GM21515 (cell line): ENCODE data around the gene CFAP57.

Experiments
- ATAC-seq: cut with Tn5 transposase; IDR thresholded peaks from one replicate; pipeline ENCODE4 v1.9.1; 2021; ENCODE audit not compliant: unreplicated experiment

CFAP57 gene

DNA sequence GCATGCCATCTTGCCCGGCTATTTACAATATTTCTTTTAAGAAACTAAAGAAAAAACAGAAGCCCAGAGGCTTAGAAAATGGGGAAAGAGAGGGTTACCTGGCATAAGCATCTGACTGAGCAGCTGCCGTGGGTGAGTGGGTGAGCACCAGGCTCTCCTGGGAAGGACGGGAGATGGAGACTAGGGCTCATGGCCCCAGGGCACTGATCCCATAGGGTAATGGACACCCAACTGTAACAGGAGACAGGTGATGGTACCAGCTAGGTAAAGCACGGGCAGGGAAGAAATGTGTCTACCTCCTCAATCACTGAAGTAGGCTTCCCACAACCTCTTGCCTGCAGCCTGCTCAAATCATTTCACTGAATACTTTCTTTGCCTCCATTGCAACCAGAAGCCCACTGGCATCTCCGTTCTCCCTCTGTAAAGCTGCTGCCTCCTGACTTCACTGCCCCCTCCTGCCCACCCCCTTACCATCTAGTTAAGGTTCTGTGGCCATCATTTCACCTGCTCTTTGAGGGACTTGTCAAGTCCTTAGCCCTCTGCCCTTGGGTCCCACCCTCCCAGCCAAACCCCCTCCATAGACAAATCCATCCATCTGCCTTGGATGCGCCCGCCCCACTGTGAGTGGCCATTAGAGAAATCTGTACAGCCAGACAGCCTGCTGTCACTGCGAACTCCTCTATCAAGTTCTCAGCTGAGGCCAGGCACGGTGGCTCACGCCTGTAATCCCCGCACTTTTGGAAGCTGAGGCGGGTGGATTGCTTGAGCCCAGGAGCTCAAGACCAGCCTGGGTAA is 103.9 kb downstream of the CFAP57 start:
- ATAC-seq = no peak

DNA sequence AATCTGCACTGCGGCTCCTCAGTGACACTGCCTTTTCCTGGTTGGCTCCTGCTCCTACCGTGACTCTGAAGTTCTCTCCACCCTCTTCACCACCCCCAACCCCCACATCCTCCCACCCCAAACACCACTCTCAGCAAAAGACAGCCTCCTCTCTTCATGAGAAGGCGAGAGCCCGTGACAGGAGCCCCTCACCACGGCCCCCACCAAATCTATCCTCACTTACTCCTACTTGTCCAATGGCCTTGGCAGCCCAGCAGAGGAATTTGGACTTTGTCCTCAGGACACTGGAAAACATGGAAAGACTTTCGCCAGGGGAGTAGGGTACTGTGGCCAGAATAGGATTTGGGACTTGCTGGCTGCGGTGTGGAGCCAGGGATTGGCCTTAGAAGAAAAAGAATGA is 104.5 kb downstream of the CFAP57 start:
- no peak for ATAC-seq

- ATAC-seq = no peak
These were observed 105.2 kb downstream of the CFAP57 start for GRCh38 chr1:43277116-43277876.

DNA sequence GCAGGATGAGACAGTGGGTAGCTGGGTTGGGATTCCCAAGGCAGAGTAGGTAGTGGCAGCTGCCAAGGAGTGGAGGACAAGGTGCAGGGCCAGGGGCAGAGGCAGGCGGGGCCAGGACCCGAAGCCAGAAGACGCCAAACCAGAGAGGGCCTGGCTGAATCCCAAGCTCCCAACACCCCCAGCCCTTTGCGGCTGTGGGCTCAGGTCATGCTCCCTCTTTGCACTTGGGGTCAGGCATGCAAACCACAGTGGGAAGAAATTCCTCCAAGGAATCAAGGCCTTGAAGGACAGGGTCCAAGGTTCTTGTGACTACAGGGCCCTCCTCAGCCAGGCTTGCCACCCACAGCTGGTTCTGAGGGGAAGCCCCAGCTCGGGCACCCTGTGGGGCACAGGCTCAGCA is 107.0 kb downstream of the CFAP57 start:
- ATAC-seq = no peak

DNA sequence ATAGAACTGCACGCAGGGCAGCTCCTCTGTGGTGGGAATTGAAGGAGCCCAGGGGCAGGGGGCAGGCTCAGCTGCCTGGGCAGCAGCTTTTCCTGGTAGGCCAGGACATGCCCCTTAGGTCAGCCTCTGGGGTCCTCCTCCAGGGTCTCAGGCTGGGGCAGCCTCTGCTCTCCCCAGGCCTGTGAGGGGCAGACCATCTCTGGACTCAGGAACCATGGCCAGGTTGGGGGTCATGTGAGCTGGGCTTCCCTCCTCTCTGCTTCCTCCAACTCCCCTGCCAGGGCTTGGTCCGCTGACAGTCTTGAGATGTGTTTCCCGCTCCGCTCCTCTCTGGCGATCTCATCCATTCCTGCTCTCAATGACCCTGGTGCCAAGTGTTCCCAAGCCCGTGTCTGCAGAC is 107.5 kb downstream of the CFAP57 start:
- ATAC-seq = no peak

GRCh38 chr1:43280692-43281091 is 108.6 kb downstream of the CFAP57 start:
- no peak for ATAC-seq

DNA sequence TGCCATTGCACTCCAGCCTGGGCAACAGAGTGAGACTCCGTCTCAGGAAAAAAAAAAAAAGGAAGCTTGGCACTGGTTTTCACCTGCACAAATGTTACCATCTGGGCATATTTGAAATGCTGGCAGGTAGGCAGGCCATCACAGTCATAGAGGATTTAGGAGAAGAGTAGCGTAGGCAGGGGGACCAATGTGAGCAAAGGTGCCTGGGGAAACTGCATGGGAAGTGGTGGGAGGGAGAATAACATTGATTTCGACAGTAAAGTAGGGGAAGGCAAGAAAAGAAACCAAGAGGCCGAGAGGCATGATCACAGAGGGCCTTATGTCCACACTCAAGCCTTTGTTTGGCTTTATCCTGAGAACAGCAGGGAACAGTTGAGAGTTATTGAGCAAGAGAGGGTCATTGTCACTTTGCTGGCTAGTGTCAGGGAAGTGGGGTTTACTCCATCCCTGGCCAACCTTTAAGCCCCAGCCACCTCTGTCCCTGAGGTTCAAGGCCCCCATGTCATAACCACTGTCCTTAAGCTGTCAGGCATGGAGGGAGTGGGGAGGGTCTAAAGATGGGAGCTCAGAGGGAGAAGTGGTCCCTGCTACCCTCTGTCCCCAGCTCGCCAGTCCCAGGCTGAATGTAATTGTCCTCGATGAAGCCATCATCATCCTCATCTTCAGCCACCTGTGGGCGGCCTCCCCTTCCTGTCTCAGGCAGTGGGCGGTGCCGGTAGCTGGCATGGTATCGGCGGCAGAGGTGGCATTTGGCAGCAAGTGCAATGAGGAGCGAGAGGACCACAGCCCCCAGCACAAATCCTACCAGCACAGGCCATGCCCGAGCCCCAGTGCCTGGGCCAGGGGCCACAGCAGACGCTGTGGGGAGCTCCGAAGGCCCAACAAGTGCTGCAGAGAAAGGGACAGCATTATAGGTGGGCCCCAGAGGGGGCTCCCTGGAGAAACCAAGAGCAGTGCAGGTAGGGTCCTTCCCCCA is 110.4 kb downstream of the CFAP57 start:
- no peak for ATAC-seq

DNA sequence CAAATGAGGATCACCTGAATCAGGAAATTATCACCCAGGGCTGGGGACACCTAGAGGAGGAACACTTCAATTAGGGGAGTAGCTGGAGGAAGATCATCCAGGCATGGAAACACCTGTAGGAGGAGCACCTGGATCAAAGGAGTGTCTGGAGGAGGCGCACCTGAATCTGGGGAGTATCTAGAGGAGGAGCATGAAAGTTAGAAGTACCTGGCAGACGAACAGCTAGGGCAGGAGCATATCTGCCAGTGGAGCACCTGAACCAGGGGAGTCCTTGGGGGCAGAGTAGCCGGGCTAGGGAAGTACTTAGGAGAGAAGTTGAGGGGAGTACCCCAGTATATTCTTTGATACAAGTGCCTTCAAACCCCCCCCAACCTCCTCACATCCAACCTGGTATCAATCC is 111.9 kb downstream of the CFAP57 start:
- ATAC-seq = no peak

DNA sequence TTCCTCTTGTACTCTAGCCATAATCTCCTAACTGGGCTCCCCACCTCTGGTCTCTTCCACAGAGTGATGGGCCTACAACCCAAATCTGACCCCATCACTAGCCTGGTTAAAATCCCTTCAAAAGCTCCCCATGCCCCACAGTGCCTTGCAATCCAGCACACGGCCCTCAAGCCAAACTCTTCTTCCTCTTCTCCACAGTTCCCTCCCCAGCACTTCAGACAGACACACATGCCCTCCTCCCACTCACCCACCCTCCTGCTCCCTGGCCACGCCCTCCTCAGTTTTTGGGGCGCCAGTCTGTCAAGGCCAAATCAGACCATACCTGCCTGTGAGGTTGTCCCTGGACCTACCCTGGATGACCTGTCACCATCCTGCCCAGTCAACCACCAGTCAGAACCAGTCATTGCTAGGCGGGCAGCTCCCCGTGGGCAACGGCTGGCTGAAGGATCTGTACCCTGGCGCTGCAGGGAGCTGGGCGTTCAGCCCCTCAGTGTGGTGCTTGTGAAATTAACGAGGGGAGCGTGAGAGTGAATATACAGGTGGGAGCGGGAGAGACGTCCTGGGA is 112.5 kb downstream of the CFAP57 start:
- no peak for ATAC-seq

DNA sequence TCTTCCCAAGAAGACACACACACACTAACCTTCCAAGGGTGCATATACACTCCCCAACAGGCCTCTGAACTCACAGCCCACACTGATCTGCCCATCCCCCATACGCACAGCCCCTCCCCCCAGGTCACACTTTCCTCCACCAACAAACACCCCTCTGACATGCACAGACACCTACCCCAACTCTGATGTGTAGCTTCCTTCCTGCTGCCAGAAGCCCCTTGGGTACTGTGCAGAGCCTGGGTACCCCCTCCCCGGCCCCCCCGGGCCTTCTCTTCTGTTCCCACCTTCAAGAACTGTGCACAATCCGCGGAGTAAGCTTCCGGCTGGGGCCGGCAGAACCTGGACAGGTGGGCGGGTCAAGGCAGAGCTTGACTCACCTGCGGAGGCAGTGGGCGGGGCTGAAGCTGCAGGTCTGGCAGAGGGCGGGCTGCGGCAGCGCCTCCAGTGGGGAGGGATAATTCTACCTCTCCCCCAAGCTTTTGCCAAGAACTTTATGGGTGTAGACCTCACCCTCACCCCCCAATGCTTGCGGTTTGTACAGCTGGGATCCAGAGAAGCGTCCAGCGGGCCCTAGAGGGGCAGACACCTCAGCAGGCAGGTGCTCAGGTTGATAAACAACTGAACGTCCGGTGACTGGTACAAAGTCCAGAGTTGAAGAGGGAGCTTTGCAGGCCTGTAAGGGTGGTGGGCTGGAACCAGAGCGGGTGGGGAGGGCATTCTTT is 113.3 kb downstream of the CFAP57 start, which contains the start of gene C1orf210:
Gene C1orf210 (minus strand): TSS at position 313 of the 722 bp plus-strand sequence. CDS start 2,311 bp downstream, outside the sequence.
- no peak for ATAC-seq

- ATAC-seq = no peak
These were observed 114.0 kb downstream of the CFAP57 start for GRCh38 chr1:43286115-43286514.

DNA sequence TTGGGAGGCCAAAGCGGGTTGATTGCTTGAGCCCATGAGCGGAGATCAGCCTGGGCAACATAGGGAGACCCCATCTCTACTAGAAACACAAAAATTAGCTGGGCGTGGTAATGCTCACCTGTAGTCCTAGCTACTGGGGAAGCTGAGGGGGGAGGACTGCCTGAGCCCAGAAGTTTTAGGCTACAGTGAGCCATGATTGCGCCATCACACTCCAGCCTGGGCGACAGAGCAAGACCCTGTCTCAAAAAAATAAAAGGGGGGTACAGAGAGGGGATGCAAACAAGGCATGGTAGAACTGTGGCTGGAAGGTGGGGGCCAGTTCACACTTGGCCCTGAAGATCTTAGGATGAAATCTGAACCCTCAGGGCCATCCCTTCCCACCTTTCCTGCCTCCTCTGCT is 114.4 kb downstream of the CFAP57 start:
- no peak for ATAC-seq

DNA sequence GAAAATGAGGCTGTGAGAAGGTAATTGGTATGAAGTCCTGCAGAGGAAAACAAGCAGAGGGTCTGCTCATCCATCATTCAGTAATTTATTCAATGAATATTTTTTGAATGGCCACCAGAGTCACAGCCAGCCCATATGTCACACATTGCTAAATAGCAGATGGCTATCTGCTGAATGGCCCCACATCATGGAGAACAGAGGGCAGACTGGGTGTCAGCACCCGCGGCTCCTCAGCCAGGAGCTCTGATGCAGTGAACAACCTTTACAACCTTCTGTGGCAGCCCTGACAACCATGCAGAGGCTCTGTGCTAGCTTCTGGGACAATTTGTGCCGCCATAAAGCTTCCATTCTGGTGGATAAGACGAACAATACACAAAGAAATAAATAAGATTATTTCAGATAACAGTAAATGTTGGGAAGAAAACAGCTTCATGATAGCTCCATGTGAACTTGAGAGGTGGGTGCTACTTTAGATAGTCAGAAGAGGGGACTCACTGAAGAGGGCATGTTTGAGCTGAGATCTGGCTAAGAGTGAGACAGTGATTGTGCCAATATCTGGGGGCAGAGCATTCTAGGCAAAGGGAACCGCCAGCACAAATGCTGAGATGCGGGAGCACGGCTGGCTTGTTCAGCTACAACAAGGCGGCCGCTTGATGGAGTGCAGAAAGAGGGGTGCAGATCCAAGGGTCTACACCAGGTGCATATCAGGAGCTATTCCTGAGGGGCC is 116.1 kb downstream of the CFAP57 start:
- no peak for ATAC-seq

DNA sequence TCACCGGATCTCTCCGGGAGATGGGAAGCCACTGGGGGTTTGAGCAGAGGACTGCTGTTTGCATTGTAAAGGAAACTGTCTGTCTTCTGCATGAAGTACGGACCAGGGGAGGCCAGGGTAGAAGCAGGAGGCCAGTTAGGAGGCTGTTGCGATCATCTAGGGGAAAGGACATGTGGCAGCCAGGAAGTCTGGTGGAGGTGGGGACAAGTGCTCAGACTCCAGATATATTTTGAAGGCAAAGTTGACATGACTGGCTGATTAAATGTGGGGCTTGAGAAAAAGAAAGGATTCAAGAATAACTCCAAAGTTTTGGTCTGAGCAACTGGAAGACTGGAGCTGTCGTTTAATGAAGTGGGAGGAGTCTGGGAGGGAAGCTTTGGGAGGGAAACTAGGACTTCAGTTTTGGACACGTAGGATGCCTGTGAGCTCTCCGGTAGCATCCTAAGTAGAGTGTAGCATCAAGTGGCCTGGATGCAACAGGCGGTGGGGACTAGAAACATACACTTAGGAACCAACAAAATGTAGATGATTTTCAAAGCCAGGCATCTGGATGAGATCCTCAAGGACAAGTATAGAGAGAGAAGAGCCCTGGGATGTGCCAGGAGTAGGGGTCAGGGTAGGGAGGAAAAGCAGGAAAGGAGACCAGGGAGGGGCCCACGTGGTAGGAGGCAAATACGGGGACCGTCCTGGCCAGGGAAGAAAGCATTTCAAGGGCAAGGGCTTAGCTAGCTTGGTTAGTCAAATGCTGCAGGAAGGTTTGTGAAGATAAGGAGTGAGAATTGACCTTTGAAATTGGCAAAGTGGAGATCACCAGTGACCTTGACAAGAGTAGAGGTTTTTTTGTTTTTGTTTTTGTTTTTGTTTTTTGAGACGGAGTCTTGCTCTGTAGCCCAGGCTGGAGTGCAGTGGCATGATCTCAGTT is 116.9 kb downstream of the CFAP57 start:
- ATAC-seq = no peak

- ATAC-seq = no peak
These were observed 120.1 kb downstream of the CFAP57 start for GRCh38 chr1:43292216-43292615.

DNA sequence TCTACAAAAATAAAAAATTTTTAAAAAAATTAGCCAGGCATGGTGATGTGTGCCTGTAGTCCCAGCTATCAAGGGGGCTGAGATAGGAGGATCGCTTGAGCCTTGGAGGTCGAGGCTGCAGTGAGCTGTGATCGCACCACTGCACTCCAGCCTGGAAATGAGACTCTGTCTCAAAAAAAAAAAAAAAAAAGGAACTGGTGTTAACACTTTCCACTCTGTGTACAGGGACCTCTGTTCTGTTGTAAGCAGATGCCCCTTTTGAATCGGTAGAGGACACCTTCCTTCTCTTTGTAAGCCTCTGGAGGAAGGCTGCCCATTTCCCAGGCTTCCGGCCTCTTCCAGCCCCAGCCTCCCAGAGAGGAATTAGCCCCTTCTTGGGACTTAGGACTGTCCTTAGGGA is 120.5 kb downstream of the CFAP57 start:
- ATAC-seq = no peak

DNA sequence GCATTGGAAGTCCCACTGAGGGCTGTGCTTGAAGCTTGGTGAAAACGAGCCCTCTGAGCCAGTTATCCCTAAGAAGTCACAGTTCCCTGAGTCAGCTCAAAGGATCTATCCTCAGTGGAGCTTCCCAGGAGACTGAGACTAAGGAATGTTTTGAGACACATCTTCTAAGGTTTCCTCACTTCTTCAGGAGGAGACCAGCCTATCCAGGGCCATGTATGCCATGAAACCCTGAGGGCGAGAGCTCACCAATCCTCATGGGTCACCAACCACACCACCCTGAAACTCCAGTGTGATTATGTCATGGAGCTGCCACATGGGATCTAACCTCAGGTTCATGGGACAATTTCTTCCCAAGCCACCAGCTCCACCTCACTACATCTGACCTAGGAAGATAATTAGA is 121.0 kb downstream of the CFAP57 start:
- no peak for ATAC-seq
